Progenitor cell of endocrine pancreas (in vitro differentiated cells): ENCODE measurements around the gene CARMIL3. TPM values are rescaled to one million over a fixed set of nuclear protein-coding genes. Genes with fewer than 3 reads are reported as not detected.
"Not testable (repeated sequence)": the region's sequence is repeated elsewhere in the genome, so short reads cannot be mapped to it uniquely, and the experiment has no call there.

ENCODE experiments used
- DNase-seq: peaks from one replicate; pipeline ENCODE4 v3.0.0; 2021; ENCODE audit warnings: low spot score; ENCODE audit not compliant: unreplicated experiment
- H3K27ac Mint-ChIP-seq: 2 replicates; pipeline ENCODE4 v1.8.0; 2021; ENCODE audit warnings: mild to moderate bottlenecking, moderate library complexity, mixed read lengths
- H3K27me3 Mint-ChIP-seq: 2 replicates; pipeline ENCODE4 v1.8.0; 2021; ENCODE audit warnings: mixed read lengths
- H3K36me3 Mint-ChIP-seq: 2 replicates; pipeline ENCODE4 v1.8.0; 2022; ENCODE audit warnings: mixed read lengths; ENCODE audit not compliant: insufficient read depth
- H3K4me1 Mint-ChIP-seq: 2 replicates; pipeline ENCODE4 v1.8.0; 2021; ENCODE audit warnings: low read depth, mixed read lengths
- H3K4me3 Mint-ChIP-seq: 2 replicates; pipeline ENCODE4 v1.8.0; 2021; ENCODE audit warnings: low read depth, mild to moderate bottlenecking, moderate library complexity, mixed read lengths
- H3K9me3 Mint-ChIP-seq: 2 replicates; pipeline ENCODE4 v1.8.0; 2021; ENCODE audit warnings: low read depth, mixed read lengths
- CTCF ChIP-seq: fragments of 200-600 bp; sonication (generic); IDR thresholded peaks from one replicate; pipeline ENCODE4 v1.5.0; 2021; ENCODE audit warnings: antibody characterized with exemption, mild to moderate bottlenecking; ENCODE audit not compliant: unreplicated experiment
- total RNA-seq: library from RNA; stranded (reverse); gene quantifications from 2 replicates; pipeline ENCODE4 v1.2.1, GENCODE V29; 2021

CARMIL3 gene
- total RNA-seq, 1 donor from 2014 or later, result 4.9 TPM

GRCh38 chr14:24102357-24103048, 50.7 kb downstream of the CARMIL3 start:
- Mint-ChIP-seq H3K27ac (no peak overlapping the region), H3K27me3 (no peaks in the 10 kb centered on the region), H3K4me3 (no peak overlapping the region), H3K4me1 (no peaks in the 10 kb centered on the region), H3K36me3 (peaks cover 23% of the 10 kb centered on the region), H3K9me3 (peaks cover 8% of the 10 kb centered on the region)
- no peak for TF ChIP-seq CTCF
- no peak for DNase-seq

- DNase-seq, result no peak
- Mint-ChIP-seq H3K27me3 (no peaks in the 10 kb centered on the region), H3K27ac (no peak overlapping the region), H3K4me1 (no peaks in the 10 kb centered on the region), H3K4me3 (no peak overlapping the region), H3K36me3 (peaks cover 23% of the 10 kb centered on the region), H3K9me3 (peaks cover 8% of the 10 kb centered on the region)
- TF ChIP-seq CTCF, result no peak
Observed at GRCh38 chr14:24103451-24103850, 51.6 kb downstream of the CARMIL3 start.

- peaks cover 20% of the 10 kb centered on the region for H3K36me3 Mint-ChIP-seq
- not testable (repeated sequence) for H3K4me3 Mint-ChIP-seq, H3K9me3 Mint-ChIP-seq, H3K4me1 Mint-ChIP-seq, H3K27ac Mint-ChIP-seq, H3K27me3 Mint-ChIP-seq, DNase-seq
Observed at GRCh38 chr14:24105609-24106239, 53.9 kb downstream of the CARMIL3 start.

GRCh38 chr14:24106672-24107271, 55.0 kb downstream of the CARMIL3 start:
- H3K27ac Mint-ChIP-seq, result no peak overlapping the region
- H3K27me3 Mint-ChIP-seq, result no peaks in the 10 kb centered on the region
- no peak overlapping the region for H3K4me3 Mint-ChIP-seq
- H3K9me3 Mint-ChIP-seq, result peaks cover 8% of the 10 kb centered on the region
- H3K36me3 Mint-ChIP-seq, result peaks cover 18% of the 10 kb centered on the region
- peaks cover 1% of the 10 kb centered on the region for H3K4me1 Mint-ChIP-seq
- no peak for DNase-seq
- TF ChIP-seq CTCF, result no peak

- peaks cover 15% of the 10 kb centered on the region for H3K36me3 Mint-ChIP-seq
- no peak for TF ChIP-seq CTCF
- no peak overlapping the region for H3K4me3 Mint-ChIP-seq
- peaks cover 1% of the 10 kb centered on the region for H3K4me1 Mint-ChIP-seq
- no peaks in the 10 kb centered on the region for H3K27me3 Mint-ChIP-seq
- peaks cover 8% of the 10 kb centered on the region for H3K9me3 Mint-ChIP-seq
- DNase-seq, result no peak
- no peak overlapping the region for H3K27ac Mint-ChIP-seq
Observed at GRCh38 chr14:24108336-24108874, 56.6 kb downstream of the CARMIL3 start.
